Activated CD4-positive, CD25-positive, alpha-beta regulatory T cell treated with anti-CD3 and anti-CD28 coated beads, Interleukin-2, amount 50 U/mL, for 24 hours (primary cell): ENCODE results near the gene MCTP1.
"Not testable (repeated sequence)": the region's sequence is repeated elsewhere in the genome, so short reads cannot be mapped to it uniquely, and the experiment has no call there.

Source experiments
- ATAC-seq, 2 donors: fragments of 150-1000 bp; cut with Tn5 transposase; one replicate each; pipeline ENCODE4 v1.10.0; 2021; ENCODE audit warnings: mild to moderate bottlenecking in 1 of 2, moderate library complexity in 1 of 2

MCTP1 gene

DNA sequence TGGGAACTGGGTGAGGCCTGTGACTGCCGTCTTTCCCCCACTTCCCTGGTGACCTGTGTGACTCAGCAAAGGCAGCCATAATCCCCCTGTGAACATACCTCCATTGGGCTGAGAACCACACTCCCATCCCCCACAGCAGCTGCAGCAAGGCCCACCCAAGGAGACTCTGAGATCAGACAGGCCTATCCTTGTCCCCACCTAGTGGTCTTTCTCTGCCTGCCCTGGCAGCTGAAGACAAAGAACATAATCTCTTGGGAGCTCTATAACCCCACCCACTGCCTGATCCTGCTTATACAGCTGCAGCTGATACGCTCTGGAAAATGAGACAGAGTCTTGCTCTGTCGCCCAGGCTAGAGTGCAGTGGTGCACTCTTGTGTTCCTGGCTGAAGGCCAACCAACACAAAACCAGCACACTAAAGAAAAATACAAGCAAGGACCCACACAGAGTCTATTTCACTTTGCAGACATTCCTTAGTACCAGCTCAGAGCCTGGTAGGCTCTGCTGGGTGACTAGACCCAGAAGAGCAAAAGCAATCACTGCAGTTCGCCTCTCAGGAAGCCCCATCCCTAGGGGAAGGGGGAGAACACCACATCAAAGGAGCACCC, 106.7 kb downstream of the MCTP1 start:
- ATAC-seq = no peak

DNA sequence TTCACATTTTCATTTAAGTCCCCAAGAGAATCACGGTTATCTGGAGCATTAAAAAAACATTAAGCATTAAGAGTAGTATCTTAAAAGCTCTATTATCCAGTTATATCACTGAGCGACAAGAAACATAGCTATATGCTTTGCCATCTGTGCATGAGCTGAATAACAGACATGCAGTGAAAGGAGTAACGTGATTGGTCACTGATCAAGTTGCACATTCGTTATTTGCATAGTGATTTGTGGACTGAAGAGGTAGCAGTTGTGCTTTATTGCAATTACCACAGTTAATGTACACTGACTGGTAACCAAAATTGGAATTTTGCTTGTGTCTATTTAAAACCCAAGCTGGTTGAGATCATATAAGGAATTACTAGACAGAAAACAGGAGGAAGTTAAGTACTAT, 107.4 kb downstream of the MCTP1 start:
- no peak for ATAC-seq

DNA sequence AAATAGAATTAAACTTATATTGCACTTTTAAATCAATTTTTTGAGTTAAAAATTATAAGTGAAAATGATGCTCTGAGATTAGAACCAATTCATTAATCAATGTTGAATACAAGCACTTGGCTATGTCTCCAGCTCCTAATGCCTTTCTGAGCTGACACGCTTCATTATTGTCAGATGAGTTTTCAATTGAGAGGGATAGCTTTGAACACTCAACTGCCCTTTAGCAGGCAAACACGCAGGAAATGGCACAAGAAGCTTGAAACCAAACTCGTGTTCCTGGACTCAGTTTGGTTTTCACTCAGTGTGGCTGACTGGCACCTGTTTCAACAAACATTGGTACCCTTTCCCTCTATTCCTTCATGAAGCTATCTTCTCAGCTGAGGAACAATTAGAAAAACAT, 109.8 kb downstream of the MCTP1 start:
- ATAC-seq = no peak

DNA sequence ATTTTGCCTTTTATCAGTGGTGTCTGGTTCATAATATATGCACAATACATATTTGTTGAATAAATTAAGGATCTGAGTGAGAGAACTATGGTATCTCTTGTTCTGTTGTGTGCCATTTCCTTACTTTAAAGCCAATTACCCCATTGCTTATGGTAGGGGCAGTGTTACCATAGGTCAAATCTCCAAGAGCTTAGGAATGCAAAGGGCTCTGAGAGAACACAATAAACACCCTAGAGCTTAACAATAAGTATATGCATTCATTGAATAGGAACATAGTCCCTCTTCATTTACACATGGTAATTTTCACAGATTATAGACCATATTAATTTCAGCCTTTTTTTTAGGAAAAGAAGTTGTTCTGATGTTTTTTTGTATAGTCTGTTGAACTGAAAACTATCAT, 112.2 kb downstream of the MCTP1 start:
- no peak for ATAC-seq

DNA sequence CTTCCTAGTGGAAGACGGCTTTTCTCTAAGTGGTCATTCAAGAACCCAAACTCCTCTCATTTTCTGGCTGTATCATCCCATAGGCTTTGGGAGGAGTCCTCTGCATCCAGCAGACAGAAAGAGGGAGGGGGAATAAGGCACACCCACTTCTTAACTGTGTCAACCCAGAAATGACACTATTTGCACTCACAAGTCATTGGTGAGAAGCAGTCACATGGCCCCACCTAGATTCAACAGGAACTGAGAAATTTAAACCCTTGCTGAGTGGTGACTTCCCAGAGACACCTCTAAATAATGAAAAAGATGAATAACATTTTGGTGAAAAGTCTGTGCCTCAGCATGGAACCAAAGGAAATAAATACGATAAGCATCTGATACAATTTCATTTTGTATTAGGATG, 120.0 kb downstream of the MCTP1 start:
- ATAC-seq = no peak

DNA sequence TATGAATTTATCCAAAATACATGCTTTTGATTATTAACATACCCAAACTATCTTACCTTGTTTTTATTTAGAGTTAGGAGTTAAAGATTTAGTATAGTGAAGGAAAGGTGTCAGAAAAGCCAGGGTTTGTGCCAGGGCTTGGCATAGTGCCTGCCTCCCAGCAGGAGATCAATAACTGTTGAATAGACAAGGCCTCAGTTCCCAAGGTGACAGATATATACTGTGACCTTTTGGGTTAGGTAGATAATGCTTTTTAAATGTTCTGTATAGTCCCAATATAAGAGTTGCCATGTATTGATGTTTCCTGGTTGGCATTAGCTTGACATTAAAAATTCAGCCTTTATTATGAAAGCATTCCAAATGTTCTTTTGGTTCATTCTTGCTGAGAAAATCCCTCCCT, 121.8 kb downstream of the MCTP1 start:
- ATAC-seq = no peak

DNA sequence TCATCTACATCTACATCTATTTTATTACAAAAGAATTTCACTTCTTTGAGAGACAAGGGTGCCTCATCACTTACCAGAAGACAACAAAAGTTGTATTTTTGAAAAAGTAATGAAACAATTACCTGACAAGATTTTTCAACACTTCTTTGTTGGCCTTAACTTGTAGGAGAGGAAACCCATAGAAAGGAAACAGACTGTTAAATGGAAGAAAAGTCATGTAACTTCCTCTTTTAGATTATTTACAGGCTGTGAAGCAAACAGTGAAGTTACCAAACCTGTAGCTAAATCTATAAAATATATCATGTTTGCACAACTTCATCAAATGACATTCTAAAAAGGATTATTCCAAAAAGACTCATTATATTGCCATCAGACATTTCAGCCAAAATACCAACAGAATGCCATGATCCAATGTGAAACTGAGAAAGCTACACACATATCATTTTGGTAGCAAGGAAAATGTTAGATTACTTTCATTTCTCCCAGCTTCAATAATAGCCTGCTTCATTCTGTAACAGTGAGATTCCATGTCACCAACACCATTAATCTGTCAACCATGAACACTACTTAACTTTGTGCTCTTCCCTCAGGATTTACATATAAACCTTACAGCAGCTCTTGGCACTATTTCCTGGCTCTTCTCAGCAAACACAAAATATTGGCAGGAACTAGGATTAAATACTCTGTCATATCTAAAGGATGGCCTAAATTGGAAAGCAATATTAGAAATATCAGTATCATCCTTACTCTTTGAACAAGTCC, 122.5 kb downstream of the MCTP1 start:
- no peak for ATAC-seq

DNA sequence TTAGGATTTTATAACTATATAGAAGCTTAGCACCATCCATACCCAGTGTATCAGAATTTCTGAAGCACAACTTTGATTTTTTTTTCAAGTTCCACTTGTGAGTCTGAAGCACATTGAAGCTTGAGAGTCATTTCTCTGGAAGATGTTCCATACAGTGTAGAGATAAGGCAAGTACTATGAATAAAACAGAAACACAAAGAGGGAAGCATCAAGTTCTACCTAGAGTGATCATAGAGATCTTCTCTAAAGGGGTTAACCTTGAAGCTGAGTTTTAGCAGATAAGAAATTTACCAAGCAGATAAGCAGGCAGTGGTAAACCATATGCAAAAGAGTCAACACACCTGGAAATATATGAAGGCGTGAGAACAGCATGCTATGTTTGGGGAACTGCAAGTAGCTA, 125.3 kb downstream of the MCTP1 start:
- ATAC-seq = no peak

DNA sequence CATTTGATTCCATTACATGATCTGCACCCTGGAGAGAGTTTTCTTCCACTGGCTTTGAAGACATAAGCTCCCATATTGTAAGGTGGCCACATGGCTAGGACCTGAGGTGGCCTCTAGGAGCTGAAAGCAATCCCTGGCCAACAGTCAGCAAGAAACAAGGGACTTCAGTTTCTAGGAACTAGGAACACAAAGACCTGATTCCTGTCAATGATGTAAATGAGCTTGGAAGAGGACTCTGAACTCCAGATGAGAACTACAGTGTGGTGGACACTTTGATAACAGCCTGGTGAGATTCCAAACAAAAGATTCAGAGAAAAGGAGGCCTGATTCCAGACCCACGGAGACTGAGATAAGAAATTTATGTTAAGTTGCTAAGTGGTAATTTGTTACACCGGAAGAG, 129.0 kb downstream of the MCTP1 start:
- ATAC-seq = no peak

DNA sequence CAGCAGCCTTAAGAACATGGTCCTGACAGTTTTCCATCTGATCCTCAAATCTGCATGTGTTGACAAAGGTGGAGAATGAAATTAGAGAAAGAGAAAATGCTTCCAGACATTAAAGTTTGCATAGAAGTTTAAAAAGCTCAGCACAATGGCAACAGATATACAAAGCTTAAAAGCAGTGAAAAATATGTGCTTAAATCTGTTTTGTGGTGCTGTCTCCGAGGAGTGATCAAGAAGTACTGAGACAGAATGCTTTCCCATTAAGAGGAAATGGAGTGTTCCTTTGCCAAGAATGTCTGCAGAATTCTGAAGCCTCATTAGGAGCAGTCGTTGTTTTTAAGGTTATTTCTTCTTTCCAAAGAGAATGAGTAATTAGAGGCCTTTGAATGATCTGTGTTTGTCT, 131.4 kb downstream of the MCTP1 start:
- ATAC-seq = no peak

DNA sequence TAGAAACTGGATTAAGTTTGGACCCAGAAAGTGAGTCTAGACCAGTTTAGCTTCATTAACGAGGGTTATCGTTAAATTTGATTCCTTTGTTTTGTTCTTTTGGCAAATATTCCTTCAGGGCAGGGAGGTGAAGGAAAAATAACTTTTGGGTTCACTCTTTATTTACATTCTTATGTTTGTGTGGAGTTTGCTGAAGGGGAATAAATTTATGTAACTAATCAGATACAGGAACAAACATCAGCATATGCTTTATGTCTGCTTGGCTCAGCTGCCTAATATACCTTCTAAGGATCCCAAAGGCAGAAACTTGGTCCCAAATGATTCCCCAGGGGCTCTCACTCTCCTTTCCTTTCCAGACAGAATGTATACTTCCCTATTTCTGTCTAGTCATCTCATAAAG, 132.4 kb downstream of the MCTP1 start:
- ATAC-seq = no peak

DNA sequence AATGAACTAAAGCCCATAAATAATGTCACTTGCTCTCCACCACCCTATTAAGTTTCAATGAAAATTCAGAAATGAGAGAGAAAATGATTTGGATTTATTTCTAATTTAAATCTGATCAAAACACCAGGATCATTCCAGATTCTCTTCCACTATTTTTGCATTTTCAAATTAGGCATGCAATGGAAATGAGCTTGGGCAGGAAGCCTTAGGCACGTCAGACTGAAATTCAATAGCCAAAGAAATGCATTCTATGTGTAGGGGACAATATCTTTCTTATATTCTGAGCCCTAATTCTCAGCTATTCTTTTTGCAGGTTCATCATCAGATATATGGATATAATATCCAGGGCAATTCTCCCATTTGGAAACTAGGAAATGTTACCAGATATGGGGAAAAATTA, 132.8 kb downstream of the MCTP1 start:
- ATAC-seq = no peak

DNA sequence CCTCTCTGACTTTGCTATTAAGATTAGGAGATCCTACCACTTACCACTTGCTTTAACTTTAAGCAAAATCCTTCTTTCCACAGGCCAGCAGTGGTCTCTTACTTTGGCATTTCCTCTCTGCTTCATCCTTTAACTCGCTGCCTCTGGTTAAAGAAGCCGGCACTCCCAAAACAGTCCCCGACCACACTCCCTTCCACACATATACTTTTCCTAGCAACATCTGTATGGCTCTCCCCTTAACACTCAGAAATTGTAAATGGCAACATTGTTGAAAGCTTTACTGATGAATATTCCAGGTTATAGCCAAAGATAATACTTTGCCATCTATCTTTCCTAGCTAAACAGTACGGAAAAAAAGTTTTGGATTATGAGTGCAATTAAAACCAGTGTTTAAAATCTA, 133.2 kb downstream of the MCTP1 start:
- no peak for ATAC-seq

DNA sequence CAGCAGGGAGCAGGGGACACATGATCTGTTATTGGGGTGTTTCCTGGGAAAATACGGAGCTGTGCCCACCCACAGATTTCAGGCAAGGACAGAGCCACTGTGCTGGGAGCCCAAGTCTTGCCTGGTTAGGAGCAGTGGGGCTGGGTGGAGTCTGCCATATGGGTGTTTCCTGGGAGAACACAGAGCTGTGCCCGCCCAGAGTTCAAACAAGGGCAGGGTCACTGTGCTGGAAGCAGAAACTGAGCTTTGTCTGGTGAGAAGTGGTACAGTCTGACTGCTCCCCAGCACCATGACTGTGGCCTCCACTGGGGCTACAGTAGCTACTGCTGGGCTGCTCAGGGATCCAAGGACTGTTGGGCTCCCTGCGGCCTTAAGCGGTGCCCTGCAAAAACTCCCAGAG, 135.5 kb downstream of the MCTP1 start:
- ATAC-seq = no peak

DNA sequence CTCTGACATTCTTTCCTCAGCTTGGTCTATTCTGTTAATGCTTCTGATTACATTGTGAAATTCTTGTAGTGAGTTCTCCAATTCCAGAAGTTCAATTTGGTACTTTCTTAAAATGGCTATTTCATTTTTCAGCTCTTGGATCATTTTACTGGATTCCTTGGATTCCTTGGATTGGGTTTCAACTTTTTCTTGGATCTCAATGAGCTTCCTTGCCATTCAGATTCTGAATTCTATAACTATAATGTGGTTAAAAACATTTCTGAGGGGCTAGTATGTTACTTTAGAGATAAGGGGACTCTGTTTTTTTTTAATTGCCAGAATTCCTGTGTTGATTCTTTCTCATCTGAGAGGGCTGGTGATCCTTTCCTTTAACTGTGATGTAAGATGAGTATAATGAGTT, 136.4 kb downstream of the MCTP1 start:
- ATAC-seq = no peak

DNA sequence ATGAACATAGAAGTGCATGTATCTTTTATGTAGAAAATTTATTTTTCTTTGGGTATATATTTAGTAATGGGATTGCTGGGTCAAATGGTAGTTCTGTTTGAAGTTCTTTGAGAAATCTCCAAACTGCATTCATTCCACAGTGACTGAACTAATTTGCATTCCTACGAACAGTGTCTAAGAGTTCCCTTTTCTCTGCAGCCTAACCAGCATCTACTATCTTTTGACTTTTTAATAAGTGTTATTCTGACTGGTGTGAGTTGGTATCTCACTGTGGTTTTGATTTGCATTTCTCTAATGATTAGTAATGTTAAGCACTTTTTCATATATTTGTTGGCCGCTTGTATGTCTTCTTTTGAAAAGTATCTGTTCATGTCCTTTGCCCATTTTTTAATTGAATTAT, 141.0 kb downstream of the MCTP1 start:
- not testable (repeated sequence) for ATAC-seq

DNA sequence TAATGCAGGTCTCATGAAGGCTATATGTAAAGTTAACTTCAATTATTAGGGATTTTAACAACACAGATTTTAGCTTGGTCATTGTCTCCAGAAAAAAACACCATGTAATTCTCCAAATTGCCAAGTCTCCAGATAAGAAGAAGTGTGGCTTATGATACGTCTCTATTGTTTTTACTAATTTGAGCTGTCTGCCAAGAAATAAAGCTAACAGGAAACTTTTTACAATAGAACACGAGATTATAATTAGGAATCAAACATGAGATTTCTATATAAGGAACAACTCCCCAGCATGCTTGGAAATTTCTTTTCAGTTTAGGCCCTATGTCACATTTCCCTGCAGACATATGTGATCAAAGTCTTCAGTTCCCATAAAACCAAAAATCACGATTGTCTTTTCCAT, 142.7 kb downstream of the MCTP1 start:
- no peak for ATAC-seq

DNA sequence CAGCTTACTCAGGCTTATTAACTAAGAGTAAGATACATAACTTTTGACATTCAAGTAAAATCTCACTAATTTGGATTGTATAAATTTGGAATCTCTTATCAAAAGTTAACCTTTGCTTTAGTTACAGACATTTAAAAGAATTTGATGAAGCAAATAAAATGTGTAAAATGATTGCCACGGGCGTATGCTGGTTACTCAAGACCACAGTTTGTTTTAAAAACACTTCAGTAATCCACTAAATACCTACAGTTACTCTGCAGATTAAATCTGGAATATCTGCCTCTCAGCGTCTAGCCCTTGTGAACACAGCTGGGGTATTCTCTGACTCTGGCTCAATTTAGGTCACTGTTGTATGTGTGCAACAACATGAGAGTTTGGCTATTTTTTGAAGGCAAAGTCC, 143.8 kb downstream of the MCTP1 start:
- no peak for ATAC-seq

DNA sequence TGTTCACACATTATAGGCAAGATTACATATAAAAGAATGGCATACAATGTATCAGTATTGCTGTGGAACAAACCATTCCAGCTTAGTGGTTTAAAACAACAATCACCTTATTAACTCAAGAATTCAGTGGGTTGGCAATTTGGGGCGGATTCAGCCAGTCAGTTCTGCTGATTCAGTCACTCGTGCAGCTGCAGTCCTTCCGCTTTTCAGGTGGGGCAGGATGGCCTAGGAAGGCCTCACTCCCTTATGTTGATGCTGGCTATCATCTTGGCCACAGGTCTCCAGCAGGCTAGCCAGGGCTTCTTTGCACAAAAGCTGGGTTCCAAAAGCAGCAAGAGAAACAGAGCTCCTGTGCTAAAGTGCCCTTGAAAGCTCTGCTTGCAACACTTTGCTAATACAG, 150.6 kb downstream of the MCTP1 start:
- ATAC-seq = no peak

DNA sequence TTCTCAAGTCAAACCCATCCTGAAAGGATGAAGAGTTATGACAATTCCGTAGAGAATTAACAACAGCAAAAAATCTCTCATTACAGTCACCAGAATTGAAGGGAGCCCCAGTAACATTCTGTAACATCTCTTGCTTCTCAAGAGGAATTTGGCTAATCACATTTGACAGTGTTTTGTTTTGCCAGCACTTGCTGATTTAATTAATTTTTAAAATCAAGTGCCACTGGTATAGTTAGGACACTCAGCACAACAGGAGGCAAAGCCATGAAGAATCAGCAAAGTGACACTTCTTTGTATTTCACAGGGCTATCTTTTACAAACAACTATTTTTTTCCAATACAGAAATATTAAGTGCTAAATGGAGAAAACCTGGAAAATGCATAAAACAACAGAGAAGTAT, 152.8 kb downstream of the MCTP1 start:
- no peak for ATAC-seq

DNA sequence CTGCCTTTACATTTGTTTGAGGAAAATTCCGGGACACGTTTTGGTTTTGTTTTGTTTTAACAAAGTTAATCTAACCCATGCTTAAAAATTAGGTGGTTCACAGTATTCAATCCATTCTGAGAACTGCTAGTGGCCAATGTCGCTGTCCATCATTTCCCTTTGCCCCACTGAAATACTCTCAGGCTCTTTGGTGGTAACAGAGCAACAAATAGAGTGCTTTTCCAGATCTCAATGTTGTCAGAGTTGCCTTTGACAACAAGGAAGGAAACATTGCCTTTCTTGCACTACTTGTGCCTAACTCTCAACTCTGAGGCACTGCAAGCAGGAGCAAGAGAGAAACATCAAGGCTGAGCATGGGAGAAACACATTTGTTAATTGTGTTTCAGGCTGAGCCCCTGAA, 154.0 kb downstream of the MCTP1 start:
- no peak for ATAC-seq

DNA sequence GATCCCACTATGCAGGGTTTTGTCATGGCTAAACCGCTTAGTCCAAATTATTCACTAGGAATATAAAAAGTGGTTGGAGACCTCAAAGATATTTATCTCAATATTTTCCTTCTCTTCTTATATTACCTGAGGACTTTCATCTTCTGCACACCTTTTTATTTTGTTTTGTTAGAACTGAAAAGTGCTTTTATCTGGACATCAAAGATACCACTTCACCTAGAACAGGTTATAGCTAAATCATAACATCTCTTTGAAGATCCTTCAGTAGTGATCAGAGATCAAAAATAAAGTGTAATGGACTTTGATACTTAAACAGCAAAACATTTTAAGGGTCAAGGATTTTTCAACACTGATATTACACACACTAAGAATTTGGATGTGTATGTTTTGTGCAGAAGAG, 160.2 kb downstream of the MCTP1 start:
- no peak for ATAC-seq

DNA sequence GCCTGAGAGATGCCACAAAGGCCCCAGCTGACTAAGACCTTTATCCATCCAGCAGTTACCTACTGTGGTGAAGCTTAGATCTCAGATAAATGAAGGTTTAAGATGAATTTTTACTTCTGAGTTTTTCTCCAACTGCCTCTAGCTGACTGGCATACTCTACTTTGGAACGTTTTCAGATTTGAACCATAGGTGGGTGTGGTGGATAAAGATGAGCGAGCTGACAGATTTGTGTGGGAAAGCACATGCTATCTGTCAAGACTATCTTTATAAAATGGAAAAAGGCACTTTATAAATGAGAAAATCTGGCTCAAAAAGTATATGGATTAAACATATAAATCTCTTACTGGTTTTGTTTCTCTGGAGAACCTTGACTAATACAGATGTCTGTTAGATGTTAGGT, 160.8 kb downstream of the MCTP1 start:
- ATAC-seq = no peak

DNA sequence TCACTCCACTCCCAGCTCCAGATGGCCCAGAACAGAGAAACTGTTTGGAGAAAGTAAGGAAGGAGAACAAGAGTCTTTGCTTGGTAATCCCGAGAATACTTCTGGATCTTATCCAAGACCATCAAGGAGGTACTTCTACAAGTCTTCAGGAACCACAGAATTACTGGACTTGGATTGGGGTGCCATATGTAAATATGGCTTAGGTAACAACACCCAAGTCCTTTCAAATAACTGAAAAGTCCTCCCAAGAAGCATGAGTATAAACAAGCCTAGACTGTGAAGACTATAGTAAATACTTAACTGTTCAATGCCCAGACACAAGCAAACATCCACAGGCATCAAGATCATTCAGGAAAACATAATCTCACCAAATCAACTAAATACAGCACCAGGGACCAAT, 170.0 kb downstream of the MCTP1 start:
- ATAC-seq = no peak

DNA sequence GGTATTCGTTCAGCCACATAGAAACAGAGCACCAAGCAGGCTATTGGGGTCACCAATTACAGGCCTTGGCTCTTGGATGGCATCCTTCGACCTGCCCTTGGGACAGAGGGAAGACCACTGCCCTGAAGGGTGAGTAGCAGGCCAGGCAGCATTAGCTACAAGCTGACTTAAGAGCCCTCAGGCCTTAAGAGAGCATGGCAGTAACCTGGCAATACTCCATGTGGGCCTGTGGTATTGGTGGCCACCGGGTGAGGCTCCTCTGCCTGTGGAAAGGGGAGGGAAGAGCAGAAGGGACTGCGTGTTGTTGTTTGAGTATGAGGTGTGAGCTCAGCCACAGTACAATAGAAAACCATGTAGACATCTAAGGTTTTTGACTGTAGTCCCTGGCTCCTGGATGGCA, 170.6 kb downstream of the MCTP1 start:
- no peak for ATAC-seq
